Activated CD4-positive, alpha-beta T cell treated with anti-CD3 and anti-CD28 coated beads, Interleukin-2, amount 50 U/mL, for 1 hour (primary cell): ENCODE data around the gene ILDR2.

Source experiments
- DNase-seq: peaks from one replicate; pipeline ENCODE4 v3.0.0-alpha.2; 2020

The ILDR2 gene

DNA sequence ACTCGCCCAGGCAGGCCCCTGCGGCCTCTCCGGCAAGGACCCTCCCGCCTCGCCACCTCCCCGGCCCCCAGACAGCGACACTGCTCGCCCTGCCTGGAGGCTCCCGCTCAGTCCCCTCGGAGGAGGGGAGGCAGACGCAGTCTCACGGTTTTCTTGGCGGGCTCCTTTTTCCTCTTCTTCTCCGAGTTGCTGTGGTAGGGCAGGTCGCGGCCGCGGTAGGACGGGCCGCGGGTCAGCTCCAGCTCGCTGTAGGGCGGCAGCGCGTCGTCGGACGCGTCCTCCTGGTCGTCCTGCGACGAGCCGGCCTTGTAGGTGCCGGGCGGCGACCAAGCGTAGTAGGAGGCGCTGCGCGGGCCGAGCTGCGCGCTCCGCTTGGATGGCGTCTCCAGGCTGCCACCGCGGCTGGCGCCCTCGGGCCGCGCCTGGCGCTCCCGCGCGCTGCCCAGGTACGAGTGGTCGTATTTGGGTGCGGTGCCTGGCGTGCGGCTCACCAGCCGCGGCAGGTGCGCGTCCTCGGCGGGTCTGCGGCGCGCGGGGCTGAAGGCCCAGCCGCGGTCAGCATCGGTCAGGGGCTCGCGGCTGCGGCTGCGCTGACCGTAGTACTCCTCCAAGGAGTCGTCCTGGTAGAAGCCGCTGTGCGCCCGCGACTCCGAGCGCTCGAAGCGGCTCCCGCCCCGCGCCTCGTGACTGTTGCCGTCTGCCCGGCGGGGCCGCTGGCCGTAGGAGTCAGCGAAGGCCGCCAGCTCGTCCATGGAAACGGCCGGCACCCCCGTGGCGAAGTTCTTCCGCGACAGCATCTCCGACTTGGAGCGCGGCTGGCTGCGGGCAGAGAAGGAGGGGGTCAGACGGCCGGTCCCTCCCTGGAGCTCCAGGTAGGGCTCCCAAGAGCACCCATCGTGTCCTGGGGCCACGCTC, 54.5 kb downstream of the ILDR2 start:
- DNase-seq = no peak

DNA sequence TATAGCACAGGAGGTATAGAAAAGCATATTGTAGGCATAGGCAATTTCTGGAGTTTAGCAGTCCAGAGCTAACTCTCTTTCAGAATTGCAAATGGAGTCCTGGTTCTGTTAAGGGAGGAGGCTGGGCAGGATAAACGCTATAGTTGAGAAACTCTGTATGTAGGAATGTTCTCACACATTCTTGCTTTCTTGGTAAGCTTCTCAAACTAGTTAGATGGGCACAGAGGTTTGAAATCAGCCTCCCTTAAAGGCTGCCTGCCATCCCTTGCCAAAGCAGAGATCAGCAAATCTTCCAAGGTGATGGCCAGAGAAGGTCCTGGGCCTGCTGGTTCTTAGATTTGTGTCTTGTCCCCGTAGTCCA, 56.4 kb downstream of the ILDR2 start:
- no peak for DNase-seq

DNA sequence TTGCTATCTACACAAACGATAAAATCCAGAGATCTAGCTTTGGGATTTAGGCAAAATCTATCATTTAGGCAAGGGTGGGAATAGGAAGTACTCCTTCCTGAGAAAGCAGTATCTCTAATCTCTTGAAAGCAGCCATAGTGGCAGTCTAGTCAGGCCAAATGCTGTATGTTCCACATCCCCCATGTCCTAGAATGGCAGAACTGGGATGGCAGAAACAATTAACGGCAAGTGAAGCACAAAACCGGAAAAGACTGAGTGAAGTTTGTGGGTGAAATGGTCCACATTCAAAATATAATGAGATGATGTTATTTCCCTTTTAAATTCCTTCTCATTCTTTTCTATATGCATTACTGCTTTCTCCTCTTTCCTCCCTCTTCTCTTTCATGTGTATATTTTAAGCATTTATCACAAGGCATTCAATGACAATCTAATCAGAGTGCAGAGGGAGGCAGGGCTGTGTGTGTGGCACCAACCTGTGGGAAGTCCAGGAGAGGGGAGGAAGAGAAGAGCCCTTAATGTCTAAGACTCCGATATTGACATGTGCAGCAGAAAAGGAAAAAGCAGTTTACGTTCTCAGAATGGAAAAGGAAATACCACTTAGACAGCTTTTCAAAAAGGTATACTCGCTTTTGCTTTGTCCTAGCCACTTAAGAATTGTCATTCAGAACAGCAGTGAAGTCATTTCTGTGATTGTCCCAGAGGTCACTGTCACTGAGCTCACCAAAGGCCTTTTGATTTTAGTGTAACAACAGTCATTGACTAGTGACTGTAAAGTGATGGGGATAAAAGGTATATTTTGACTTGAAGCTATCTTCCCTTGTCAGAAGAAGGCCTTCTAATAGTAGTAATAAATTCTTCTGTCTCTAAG, 57.0 kb downstream of the ILDR2 start:
- no peak for DNase-seq

DNA sequence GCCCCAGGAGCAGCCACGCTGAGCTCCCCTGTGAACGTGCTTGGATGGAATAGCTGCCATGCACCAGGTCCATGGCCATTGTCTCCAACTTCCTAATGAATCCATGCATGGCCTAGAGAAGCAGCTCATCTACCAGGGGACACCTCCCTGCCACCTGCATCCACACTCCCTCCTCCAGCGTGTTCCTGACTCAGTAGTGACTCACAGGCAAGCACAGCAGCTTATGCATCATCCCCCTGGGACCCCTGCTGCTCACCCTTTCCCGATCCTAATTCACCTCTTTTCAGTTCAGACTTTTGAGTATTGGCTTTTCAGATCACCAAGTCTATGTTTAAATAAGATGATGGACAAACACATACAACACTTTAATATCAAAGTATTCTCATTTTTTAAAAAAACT, 59.4 kb downstream of the ILDR2 start:
- no peak for DNase-seq

DNA sequence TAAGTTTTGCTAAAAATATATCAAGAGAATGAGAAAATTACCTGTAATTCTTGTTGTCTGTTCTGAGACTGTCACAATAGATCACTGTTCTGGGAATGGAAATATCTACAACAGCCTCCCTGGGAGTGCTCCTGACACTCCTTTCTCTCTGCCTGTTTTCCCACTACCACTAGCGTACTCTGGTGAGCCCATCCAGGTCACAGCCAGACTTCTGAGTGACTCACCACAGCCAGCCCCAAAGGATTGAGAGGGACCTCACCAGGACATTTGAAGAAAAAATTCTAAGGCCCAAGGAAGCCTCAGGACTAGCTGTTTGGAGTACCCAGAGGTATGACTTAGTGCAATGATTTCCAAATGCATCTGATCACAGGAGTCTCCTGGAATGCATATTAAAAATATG, 60.3 kb downstream of the ILDR2 start:
- no peak for DNase-seq

DNA sequence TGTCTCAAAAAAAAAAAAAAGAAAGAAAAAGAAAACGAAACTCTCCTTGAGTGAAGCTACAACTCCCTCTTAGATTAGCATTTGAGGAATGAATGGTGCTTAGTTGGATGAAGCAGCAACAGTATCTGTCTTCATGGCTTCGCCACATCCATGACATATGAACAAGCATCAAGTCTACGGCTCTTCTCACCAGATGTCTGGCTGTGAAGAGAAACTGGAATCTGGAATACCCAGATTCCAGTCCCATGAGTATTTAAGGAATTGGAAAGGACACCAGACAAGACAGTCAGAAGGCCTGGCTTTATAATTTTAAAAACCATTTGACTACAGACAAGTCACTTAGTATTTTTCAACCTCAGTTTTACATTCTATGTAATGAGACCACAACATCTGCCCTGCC, 61.2 kb downstream of the ILDR2 start:
- DNase-seq = no peak

DNA sequence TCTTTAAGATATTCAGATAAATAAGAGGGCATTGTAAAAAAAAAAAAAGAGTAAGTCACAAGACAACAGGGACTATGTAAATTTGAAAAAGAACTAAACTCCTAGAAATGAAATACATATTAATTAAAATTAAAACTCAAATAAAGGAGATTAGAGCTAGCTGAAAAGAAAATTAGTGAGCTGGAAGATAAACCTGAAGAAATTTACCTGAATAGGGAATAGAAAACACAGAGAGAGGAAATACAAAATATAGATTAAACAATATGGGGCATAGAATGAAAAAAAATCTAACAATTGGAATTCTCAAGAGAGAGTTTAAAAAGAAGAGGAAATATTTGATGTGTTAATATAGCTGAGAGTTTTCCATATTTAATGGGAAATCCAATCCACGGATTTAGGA, 63.7 kb downstream of the ILDR2 start:
- no peak for DNase-seq

DNA sequence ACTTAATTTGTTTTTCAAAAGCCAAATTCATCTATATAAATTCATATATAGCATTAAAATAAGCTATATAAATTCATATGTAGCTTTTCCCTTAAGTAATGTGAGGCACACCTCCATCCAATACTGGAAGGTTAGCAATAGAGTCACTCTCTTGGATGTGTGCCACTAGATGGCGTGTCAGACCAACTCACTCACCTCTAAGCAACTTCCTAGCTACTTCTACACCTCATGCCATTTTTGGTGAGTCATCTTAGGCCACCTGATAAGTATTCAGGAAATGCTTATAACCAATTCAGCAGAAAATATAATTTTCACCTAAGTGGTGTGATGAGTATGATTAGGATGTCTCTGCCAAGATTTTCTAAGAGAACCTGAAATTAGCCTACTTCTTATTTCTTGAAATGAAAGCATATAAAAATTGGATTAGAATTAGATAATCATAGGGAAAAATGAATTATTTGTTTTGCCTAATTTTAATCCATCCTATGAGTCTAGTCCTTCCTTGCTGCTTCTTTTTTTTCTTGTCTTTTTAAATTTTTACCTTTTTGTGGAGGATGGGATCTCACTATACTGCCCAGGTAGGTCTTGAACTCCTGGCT, 64.8 kb downstream of the ILDR2 start:
- DNase-seq = peak; percentile 69

DNA sequence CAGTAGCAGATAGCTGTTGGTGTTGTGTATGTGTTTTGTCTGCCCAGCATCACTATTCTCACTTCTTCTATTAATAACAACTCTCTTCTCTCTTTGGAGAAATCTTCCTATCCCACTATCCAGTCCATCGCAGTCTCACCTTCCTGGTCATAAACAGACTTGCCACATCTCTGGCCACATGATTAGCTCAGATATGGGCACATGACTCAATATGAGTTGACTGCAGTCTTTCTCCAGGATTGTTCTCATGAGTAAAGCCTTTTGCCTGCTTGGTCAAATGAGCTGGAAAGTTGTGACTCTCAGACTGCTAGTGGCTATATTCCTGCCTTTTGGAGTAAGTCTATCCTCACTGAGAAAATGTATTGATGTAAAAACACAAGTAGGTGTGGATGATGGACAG, 66.4 kb downstream of the ILDR2 start:
- no peak for DNase-seq

DNA sequence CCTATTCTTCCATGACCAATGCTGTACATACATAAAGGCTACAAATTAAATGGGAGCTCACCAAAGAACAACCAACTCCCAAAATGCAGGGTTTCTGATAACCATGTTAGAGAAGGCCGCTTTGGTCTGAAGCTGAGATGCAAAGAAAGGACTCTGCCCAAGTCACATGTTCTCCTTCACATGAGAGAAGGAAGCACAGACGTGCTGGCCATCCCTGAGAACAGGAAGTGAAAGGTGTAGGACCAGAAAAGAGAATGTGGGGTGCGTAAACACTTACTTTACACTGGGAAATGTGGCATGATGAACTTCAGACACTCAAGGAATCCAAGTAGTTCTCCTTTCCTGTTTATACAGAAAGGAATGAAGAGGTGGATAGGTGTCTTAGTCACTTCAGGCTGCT, 67.6 kb downstream of the ILDR2 start:
- DNase-seq = no peak

DNA sequence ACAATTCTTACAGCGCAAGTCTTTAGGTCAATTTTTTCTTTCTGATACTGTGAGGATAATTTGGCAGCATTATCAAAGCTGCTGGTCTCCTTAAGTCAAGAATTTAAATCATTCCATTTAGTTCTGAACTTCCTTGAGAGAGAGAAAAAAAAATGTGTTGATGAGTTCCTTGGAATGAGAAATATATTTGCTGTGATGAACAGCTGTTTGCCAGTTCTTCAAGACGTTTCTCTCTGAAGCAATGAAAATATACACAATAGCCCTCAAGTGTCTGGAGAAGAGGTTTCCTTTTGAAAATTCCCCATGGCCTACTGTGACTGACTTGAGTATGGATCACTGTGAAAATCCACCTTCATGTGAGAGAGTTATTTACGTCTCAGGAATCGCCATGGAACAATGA, 68.3 kb downstream of the ILDR2 start:
- DNase-seq = no peak

DNA sequence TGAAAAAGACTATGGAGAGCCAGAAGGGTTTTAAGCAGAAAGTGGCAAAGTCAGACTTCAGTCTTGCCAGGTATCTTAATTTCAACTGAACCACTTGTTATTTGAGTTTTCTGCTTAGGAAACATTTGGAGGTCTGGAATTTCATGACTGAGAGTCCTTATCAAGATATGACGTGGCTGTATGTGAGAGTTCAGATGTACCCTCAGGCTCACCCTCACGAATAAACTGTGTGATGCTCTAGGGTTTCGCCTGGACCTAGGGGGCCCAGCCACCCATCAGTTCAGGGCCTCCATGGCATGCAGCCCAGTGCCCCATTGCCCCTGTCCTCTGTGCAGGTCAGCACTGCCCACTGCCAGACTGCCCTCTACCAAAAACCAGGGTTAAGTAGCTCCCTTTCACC, 68.7 kb downstream of the ILDR2 start:
- DNase-seq = no peak

DNA sequence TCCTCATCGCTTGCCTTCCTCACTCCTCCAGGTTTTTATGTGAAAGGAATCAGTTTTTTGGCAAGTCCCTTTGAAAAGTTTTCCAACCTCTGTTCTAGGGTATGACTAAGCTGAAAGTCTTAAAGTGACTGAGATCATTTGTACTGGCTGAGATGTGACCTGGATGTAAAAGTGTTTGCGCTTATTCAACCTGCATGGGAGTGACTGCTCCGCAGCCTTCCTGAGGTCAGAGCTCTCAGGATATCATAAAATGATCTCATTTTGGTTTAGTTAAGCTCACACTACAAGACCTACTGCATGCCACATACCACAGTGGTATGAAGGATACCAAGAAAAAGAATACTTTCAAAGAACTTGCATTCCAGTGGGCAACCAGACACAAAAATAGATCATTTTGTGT, 69.4 kb downstream of the ILDR2 start:
- DNase-seq = no peak

DNA sequence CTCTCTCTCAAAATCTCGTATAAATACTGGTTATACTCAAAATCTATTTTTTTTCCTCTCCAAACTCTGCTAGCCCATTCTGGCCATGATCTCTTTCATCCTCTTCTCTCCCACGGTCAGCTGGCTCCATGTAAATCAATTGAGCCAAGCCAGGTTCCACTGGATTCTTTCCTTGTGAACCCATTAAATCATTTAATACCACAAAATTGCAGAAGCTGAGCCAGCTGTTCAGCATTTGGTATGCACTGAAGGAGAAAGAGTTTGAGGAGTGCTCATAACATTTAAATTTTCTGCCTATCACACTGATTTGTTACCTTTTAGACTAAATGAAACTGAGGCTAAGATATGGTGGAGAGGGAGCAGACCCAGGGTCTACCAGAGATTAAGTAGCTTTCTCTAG, 70.2 kb downstream of the ILDR2 start:
- DNase-seq = no peak

DNA sequence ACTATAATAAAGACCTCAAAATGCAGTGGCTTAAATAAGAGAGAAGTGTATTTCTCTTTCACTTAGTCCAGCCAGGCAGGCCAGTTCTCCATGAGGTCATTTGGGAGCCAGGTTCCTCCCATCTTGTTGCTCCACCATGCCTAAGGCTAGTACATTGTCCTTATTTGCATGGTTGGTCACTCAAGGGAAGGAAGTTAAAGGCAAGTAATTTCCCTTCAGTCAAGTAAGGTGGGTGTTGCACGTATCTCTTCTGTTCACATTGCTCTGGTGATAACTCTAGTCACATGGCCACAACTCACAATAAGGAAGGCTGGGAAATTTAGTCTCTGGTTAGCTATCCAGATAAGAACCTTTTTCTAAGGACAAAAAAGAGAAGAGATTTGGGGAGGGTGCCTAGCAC, 72.1 kb downstream of the ILDR2 start:
- DNase-seq = no peak

DNA sequence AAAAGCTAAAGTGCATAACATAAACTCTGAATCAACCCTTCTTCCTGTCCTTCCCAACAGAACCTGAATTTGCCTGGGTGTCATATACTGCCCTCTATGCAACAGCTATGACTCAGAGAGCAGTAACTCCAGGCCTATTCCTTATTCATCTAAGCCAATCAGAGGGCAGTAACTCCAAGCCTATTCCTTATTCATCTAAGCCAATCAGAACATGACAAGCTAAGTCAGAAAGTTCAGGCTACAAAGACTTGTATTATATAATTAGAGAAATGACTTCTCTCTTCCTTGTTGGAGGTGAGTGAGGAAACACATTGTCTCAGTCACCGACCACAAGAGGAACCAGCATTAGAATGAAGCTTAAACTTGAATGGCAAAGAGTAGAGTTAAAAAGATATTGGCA, 73.1 kb downstream of the ILDR2 start:
- DNase-seq = no peak

DNA sequence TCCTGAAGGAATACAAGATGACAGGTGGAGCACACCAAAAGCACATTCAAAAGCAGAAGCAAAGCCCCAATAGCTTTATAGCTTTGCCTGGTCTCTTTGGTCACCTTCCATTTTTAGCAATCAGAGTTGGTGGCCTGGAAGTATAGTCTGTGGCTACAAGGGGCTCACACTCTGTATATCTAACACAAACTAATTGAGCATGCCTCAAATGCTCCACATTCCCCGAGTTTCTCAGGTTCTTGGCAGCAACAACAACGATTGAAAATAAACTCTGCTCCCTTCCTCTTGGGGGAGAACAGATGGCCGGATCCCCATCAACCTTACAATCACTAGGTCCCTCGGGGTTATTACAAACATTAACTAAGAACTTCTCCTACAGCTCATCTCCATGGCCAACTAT, 74.4 kb downstream of the ILDR2 start:
- no peak for DNase-seq

DNA sequence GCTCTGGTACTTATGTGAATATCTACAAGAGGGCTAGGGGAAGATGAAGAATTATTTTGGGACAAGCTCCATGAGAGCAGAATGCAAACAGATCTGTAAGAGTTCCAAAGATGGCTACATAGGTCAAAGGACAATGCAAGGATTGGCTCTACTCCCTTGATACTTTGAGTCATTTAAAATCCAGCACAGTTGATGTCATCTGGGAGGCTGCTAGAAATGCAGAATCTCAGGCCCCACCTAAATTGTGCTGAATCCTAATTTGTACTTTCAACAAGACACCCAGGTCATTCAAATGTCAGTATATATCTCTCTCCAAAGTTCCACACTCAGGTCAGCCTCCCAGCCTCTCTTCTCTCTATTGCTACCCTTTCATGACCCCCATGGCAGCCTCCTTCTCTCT, 75.6 kb downstream of the ILDR2 start:
- no peak for DNase-seq

DNA sequence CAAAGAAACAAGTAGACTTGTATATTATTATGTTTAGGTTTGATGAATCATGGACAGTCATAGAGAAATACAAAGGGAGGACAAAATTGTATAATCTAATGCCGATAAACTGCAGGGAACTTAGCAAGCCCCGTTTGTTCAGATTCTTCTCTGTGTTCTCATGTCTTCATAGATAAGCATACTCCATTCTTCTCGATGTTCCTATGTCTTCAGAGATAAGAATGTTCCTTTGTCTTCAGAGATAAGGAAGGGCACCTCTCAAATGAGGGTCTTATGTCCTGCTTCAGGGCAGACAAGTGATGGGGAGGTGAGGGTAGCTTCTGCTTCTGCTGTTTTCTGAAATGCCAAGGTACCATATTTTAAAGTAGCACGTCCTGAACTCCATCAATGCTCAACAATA, 79.6 kb downstream of the ILDR2 start:
- no peak for DNase-seq

DNA sequence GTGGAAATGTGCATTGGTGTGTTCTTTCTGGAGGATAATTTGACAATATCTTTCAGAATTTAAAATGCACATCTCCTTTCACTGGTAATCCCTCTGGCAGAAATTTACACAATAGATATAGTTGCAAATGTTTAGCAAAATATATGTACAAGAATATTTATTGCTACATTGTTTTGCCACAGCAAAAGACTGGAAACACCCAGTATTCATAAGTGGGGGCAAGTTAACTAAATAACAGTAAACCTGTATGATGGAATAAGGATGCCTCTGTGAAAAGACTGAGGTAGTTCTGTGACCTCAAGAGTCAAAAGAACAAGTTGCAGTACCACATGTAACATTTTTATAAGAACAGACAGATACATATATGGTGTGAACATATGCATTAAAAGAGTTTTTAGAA, 85.6 kb downstream of the ILDR2 start:
- no peak for DNase-seq

DNA sequence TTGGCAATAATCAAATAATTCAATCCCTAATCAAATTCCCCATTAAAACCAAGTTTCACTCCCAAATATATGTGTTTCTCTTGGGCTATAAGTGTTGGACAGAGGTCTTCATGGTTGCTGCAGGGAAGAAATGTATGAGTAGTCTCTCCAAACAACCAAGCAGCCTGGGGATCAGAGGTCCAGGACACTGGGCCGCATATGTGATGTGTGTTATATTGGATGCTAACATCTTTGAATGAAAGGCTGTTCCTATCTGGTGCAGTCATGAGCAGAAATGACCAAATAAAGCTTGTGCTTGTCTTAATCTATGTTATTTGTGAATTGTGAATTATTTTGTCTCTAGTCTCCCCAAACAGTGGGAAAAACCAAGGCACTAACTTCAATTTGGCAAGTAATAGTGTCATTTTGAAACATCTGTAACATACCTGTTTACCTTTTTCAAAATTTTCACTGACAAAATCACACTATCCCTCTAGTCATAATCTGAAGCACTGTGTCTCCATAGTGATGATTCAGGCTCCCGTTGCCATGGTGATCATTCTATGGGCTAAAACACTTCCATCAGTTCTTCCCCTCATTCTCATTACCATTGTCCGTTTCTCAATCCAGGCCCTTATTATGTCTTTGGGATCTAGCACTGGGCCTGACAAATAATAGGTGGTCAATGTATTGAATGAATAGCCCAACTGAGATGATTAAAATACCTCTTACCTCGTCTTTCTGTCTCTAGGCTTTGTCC, 86.8 kb downstream of the ILDR2 start:
- no peak for DNase-seq

DNA sequence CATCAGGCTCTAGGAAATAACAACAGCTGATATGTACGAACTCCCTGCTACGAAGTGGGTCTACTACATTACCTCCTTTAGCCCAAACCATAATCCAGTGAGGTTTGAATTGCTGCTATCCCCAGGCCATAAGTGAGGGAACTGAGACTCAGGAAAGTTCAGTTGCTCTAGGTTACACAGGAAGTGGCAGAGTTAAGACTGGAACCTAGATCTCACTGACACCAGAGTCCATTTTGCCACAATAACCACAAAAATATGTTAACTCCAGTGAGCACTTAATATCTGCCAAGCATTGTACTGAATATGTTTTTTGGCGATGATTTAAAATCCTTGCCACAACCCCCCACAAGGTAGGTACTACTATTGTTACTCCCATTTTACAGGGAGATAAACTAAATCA, 90.4 kb downstream of the ILDR2 start:
- no peak for DNase-seq

DNA sequence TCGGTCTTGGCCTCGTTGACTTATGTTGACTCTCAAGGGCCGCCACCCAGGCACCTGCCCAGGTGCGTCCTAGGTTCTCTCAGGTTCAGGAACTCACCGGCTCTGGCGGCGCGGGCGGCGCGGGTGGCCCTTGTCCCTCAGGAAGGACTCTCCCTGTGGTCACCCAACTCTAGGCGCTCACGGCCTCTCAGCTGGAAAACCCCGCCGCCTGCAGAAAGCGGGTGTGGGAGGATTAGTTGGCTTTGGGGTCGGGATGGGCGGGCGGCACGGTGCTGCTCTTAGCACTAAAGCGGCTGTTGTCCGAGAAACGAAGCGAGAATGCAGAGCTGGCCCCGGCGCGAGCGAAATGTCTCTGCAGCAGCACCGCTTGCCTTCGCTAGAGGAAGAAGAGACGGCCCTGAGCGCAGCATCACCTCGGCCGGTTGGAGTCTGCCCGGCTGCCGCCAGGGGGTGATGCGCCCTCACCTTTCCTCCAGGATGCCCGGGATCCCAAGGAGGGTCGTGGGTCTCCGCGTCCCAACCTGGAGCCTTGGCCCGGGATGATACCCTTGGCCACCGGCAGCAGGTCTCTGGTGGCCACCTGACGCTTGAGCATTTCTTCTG, 91.2 kb downstream of the ILDR2 start:
- DNase-seq = peak; percentile 22
